Lower leg skin (tissue), 4 donors: Measurements from ENCODE around the gene KPNA5. TPM values are rescaled to one million over a fixed set of nuclear protein-coding genes. Genes with fewer than 3 reads are reported as not detected.
"Not testable (repeated sequence)": the region's sequence is repeated elsewhere in the genome, so short reads cannot be mapped to it uniquely, and the experiment has no call there.

ENCODE experiments used
- DNase-seq, 2 donors: peaks; one replicate each; pipeline ENCODE4 v3.0.0-alpha.2; 2019; ENCODE audit warnings: low spot score in 2 of 2
- H3K4me3 ChIP-seq: fragments of 200-600 bp; sonication (generic); 2 replicates; pipeline ENCODE4 v1.5.1; 2017; ENCODE audit warnings: mild to moderate bottlenecking, low read depth; ENCODE audit not compliant: poor library complexity, severe bottlenecking
- POLR2A ChIP-seq, 2 donors: fragments of 450-650 bp; IDR thresholded peaks; one replicate each; pipeline ENCODE4 v1.6.1; 2016 to 2017; ENCODE audit warnings: antibody characterized with exemption in 2 of 2, mild to moderate bottlenecking in 1 of 2, moderate library complexity in 1 of 2
- WGBS, 2 donors: methylation state at CpG; one replicate each; pipeline ENCODE4 v1.1.5; 2018; 5-methylcytosine and 5-hydroxymethylcytosine counted together
- intact Hi-C: fragments of 100-400 bp; cut with DNase I; formaldehyde crosslinking; loops from one replicate; pipeline ENCODE4 v1.15.0; 2023; ENCODE audit warnings: low total_unique reads
- total RNA-seq, 4 donors: library from RNA; depleted of rRNA; stranded (reverse); fragments of >200 nt; gene quantifications; one replicate each; pipeline ENCODE4 v1.1.0, GENCODE V29; 2016
- TF ChIP-seq, protein P1 (sequence below), 3 donors: fragments of 450-650 bp; IDR thresholded peaks; one replicate each; pipeline ENCODE4 v1.5.1; 2016; ENCODE audit warnings: antibody characterized with exemption in 3 of 3, mild to moderate bottlenecking in 3 of 3, moderate library complexity in 2 of 3

KPNA5 gene
- total RNA-seq, 4 donors from 2014 or later = 6.3 to 22.2 (median 8.9) TPM

DNA sequence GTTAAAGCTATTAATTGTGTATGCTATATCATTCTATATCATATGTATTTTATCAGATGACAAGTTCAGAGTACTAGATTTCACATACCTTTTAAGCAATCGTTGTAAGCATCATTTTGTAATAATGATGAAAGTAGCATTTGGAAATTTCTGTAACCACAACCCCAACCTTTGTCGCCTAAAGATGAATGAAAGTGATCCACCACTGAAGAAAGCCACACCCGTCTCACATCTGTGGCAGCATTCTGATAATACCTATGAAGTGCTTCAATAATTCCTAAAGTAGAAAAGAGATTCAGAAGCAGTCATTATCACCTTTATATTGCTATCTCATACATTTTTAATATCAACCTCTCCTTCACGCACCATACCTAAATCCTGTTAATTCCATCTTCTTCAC lies 29.1 kb upstream of the KPNA5 start:
- DNase-seq = no peak
- no peak for TF ChIP-seq POLR2A (IDR thresholded peaks at IDR 0.05)
- TF ChIP-seq, protein P1, sequence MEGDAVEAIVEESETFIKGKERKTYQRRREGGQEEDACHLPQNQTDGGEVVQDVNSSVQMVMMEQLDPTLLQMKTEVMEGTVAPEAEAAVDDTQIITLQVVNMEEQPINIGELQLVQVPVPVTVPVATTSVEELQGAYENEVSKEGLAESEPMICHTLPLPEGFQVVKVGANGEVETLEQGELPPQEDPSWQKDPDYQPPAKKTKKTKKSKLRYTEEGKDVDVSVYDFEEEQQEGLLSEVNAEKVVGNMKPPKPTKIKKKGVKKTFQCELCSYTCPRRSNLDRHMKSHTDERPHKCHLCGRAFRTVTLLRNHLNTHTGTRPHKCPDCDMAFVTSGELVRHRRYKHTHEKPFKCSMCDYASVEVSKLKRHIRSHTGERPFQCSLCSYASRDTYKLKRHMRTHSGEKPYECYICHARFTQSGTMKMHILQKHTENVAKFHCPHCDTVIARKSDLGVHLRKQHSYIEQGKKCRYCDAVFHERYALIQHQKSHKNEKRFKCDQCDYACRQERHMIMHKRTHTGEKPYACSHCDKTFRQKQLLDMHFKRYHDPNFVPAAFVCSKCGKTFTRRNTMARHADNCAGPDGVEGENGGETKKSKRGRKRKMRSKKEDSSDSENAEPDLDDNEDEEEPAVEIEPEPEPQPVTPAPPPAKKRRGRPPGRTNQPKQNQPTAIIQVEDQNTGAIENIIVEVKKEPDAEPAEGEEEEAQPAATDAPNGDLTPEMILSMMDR (IDR thresholded peaks at IDR 0.05) = no peak
- 79 to 86% methylated on average over 4 of the region's 4 CpGs for WGBS, 2 donors
- H3K4me3 ChIP-seq = no peak overlapping the region
- intact Hi-C loops = no loop called here

- intact Hi-C loops = no loop called here
- H3K4me3 ChIP-seq = no peak overlapping the region
- no peak for DNase-seq
- TF ChIP-seq POLR2A (IDR thresholded peaks at IDR 0.05) = no peak
- TF ChIP-seq, protein P1 (IDR thresholded peaks at IDR 0.05) = no peak
Observed at GRCh38 chr6:116661594-116661993, 19.4 kb upstream of the KPNA5 start.

DNA sequence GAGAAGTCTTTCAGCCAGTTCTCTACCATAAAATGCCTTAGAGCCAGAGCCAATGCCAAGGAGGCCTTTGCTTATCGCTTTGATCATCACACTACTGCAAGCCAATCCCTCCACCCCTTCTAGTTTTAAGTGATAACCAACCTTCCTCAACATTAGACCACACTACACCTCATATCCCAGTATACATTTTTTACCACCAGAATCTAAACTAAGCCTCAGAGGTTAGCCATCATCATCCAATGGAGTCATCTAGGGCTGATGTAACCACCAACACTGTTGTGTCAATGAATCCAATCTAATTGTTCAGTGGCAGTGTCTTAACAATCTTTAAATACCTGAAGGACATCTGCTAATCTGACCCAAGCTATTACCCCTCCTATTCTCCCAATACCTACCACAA lies 18.8 kb upstream of the KPNA5 start:
- TF ChIP-seq, protein P1 (IDR thresholded peaks at IDR 0.05) = no peak
- TF ChIP-seq POLR2A (IDR thresholded peaks at IDR 0.05) = no peak
- intact Hi-C loops = no loop called here

DNA sequence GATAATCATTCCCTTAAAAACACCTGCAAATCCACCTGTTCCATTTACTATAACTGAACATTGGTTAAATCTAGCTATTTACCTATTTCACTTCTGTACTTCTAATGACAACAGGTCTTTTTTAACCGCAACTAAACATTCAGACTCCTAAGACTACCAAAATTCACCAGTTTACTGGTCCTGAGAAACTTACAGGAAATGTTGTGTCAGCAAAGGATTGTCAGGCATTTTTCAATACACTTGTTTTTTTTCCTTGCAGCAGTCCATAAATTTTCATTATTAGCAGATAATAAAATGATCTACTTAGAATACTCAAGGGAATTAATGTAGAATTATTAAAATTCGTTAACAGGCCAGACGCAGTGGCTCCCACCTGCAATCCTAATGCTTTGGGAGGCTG lies 17.7 kb upstream of the KPNA5 start:
- TF ChIP-seq, protein P1 (IDR thresholded peaks at IDR 0.05) = no peak
- TF ChIP-seq POLR2A (IDR thresholded peaks at IDR 0.05) = no peak
- DNase-seq = no peak
- WGBS, 2 donors = 95 to 97% methylated on average over 3 of the region's 3 CpGs
- intact Hi-C loops = no loop called here
- no peak overlapping the region for H3K4me3 ChIP-seq

More for the DNA sequence above, 18.8 kb upstream of the KPNA5 start:
- no peak overlapping the region for H3K4me3 ChIP-seq
- no peak for DNase-seq
- 95 to 97% methylated on average over 1 of the region's 1 CpG for WGBS, 2 donors

DNA sequence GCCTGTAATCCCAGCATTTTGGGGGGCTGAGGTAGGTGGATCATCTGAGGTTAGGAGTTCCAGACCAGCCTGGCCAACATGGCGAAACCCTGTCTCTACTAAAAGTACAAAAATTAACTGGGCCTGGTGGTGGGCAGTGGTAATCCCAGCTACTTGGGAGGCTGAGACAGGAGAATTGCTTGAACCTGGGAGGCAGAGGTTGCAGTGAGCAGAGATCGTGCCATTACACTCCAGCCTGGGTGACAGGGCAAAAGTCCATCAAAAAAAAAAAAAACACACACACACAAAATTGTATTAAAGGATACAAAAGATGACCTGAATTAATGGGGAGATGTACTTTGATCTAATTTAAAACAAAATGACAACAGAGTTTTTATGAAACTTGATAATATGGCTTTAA lies 16.8 kb upstream of the KPNA5 start:
- H3K4me3 ChIP-seq, DNase-seq, intact Hi-C loops: not testable (repeated sequence)
- WGBS, 2 donors = 95 to 100% methylated on average over 2 of the region's 2 CpGs

- 85 to 86% methylated on average over 7 of the region's 7 CpGs for WGBS, 2 donors
Observed at GRCh38 chr6:116665464-116665863, 15.5 kb upstream of the KPNA5 start.

More at GRCh38 chr6:116665464-116665863, 15.5 kb upstream of the KPNA5 start:
- no peak overlapping the region for H3K4me3 ChIP-seq
- intact Hi-C loops = no loop called here
- DNase-seq = no peak
- TF ChIP-seq, protein P1 (IDR thresholded peaks at IDR 0.05) = no peak
- TF ChIP-seq POLR2A (IDR thresholded peaks at IDR 0.05) = no peak
